NCI-H1417 (cell line): ENCODE data around the gene P3H1.
A peak's percentile ranks its signal among the peaks of the same experiment; 100 is the strongest.
"Not testable (repeated sequence)": the region's sequence is repeated elsewhere in the genome, so short reads cannot be mapped to it uniquely, and the experiment has no call there.

Experiments used
- DNase-seq, 3 experiments: peaks; one replicate each; lab custom pipeline; 2025; lab: John Stamatoyannopoulos, UW

The P3H1 gene

DNA sequence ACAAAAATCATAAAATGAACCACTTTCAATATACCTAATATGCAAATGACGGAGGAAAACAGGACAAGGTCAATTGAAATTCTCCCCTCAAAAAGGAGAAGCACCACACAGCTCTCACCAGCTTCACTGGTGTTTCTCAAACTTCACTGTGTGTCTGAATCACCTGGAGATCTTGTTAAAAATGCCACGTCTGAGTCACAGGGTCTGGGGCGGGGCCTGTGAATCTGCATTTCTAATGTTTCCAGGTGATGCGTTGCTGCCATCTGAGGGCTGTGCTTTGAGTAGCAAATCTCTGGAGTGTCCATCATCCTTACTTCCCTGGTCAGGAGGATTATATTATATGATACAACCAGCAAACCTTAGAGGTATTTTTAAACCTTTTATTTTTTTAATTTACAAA lies 35.8 kb downstream of the P3H1 start:
- DNase-seq = peak in 1 of 3 experiments; percentile 15

DNA sequence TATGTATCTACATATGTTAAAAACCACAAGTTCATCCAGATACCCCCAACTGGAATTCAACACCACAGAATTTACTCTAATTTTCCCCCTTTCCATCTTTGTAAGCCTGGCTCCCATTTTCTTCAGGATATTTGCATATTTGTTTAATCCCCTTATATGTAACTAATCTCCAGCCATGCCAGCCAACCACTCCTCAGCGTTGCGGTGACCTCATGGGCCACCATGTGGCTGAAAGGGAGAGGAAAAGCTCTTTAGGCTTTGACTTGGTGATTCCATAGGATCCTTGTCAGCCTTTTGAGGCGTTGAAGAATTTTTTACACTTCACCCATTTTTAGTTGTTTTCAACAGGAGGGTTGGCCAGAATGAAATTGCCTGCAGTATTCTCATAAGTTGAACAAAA lies 36.8 kb downstream of the P3H1 start:
- DNase-seq = no peak

DNA sequence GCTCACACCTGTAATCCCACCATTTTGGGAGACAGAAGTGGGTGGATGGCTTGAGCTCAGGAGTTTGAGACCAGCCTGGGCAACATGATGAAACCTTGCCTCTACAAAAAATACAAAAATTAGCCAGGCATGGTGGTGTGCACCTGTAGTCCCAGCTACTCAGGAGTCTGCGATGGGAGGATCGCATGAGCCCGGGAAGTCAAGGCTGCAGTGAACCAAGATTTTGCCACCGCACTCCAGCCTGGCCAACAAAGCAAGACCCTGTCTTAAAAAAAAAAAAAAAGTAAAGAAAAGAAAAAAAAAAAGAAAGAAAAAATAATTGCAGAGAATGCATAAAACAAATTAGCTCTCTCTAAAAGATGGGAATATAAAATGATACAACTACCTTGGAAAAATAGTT lies 41.0 kb downstream of the P3H1 start:
- not testable (repeated sequence) for DNase-seq

DNA sequence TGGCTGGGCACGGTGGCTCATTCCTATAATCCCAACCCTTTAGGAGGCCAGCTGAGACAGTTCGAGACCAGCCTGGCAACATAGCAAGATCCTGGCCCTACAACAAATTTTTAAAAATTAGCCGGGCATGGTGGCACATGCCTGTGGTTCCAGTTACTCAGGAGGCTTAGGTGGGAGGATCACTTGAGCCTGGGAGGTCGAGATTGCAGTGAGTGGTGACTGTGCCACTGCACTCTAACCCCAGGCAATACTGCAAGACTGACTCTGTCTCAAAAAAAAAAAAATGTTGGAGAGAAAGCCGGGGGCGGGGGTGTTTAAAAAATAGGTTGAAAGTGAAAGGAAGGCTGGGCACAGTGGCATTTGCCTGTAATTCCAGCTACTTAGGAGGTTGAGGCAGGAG lies 43.3 kb downstream of the P3H1 start:
- no peak for DNase-seq

DNA sequence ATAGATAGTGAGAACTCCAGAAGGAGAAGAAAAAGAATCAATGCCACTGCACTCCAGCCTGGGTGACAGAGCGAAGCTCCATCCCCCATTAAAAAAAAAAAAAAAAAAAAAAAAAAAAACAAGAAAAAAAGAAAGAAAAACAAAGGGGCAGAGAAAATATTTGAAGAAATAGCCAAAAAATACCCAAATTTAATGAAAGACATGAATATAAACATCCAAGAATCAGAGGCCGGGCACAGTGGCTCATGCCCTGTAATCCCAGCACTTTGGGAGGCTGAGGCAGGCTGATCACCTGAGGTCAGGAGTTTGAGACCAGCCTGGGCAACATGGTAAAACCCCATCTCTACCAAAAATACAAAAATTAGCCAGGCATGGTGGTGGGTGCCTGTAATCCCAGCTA lies 44.4 kb downstream of the P3H1 start:
- not testable (repeated sequence) for DNase-seq

DNA sequence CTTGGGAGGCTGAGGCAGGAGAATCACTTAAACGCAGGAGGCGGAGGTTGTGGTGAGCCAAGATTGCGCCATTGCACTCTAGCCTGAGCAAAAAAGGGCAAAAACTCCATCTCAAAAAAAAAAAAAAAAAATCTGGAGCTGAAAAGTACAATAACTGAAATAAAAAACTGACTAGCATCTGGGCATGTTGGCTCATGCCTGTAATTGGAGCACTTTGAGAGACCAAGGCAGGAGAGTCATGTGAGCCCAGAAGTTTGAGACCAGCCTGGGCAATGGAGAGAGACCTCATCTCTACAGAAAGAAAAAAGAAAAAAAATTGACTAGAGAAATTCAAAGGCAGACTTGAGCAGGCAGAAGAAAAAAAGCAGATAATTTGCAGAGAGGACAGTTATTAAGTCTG lies 44.9 kb downstream of the P3H1 start:
- DNase-seq = no peak

DNA sequence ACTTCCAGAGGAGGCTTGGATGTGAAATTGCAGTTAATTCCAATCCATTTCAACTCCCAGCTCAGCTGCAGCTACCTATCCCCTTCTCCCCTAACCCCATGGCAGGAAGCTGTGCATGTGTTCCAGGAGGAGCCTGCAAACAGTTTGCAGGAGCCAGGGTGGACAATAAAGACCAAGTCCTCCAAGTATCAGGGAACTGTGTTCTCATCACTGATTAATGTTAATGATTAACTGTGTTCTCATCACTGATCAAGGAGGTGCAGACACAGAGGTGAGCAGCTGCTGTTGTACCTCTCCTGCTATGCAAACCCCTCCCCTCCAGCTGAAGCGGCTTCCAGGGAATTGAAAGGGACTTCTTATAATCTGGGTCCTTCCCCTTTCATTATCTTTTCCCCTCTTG lies 46.0 kb downstream of the P3H1 start:
- no peak for DNase-seq

DNA sequence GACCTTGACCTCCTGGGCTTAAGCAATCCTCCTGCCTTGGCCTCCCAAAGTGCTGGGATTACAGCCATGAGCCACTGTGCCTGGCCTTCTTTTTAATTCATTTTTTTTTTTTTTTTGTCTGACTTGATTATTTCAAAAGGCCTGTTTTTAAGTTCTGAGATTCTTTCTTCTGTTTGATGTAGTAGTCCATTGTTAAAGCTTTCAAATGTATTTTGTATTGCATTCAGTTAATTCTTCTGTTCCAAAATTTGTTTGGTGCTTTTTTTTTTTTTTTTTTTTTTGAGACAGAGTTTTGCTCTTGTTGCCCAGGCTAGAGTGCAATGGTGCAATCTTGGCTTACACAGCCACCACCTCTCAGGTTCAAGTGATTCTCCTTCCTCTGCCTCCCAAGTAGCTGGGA lies 52.4 kb downstream of the P3H1 start:
- not testable (repeated sequence) for DNase-seq

DNA sequence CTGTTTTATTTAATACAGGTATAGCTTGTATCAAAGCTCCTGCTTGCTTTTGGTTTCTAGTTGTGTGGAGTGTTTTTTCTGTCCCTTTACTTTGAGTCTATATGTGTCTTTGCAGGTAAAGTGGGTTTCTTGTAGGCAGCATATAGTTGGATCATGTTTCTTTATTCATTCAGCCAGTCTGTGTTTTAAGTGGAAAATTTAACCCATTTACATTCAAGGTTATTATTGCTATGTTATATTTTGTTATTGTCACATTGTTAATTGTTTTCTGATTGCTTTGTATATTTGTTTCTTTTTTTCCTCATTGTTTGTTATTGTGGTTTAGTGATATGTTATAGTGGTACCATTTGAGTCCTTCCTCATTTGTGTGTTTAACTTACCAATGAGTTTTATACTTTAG lies 53.5 kb downstream of the P3H1 start:
- DNase-seq = no peak

DNA sequence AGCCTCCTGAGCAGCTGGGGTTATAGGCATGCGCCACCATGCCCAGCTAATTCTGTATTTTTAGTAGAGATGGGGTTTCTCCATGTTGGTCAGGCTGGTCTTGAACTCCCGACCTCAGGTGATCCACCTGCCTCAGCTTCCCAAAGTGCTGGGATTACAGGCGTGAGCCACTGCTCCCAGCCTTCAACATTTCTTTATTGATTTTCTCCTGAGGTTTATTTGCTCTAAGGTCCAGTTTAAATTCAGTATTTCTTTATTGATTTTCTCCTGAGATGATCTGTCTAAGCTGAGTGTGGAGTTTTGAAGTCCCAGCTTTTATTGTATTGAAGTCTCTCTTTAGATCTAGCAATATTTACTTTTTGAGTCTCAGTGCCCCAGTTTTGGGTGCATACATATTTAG lies 54.0 kb downstream of the P3H1 start:
- DNase-seq = not testable (repeated sequence)

DNA sequence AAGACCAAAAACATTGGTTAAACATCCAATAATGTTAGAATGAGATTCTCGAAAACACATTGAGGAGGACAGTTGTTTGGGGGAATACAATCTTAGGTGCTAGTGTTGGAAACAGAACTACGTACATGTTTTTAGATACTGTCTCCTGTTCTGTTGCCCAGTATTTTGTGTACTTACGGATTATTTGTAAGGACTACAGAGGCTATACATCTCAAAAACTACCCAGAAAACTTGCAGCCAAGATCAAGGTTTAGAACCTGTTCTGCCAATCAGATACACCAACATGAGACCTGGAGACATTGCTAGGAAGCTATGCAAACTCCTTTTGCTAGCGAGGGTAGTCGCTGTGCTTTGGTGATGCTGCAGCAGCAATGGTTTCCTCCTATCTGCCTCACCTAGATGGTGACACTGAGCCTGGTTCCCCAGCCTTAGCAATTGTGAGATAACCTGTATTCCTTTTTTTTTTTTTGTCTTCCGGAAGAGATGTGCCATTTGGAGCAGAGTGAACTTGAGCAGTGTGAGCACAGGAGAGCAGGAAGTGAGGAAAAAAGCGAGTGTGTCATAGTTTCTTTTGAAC lies 62.9 kb downstream of the P3H1 start:
- no peak for DNase-seq

DNA sequence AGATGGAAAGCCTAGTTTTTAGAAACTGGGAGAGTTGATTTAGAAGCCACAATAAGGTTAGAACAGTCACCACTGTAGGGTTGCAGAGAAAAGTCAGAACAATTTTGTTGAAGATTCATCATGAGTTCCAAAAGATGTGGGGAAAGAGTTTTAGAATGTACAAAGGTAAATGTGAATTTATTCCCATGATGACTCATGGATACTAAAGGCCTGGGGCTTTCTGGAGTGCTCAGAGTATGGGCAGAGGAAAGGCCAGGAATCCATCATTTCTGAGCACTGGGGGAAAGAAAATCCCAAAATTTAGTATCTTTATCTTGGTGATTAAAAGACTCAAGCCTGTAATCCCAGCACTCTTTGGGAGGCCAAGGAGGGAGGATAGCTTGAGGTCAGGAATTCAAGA lies 66.8 kb downstream of the P3H1 start:
- no peak for DNase-seq

DNA sequence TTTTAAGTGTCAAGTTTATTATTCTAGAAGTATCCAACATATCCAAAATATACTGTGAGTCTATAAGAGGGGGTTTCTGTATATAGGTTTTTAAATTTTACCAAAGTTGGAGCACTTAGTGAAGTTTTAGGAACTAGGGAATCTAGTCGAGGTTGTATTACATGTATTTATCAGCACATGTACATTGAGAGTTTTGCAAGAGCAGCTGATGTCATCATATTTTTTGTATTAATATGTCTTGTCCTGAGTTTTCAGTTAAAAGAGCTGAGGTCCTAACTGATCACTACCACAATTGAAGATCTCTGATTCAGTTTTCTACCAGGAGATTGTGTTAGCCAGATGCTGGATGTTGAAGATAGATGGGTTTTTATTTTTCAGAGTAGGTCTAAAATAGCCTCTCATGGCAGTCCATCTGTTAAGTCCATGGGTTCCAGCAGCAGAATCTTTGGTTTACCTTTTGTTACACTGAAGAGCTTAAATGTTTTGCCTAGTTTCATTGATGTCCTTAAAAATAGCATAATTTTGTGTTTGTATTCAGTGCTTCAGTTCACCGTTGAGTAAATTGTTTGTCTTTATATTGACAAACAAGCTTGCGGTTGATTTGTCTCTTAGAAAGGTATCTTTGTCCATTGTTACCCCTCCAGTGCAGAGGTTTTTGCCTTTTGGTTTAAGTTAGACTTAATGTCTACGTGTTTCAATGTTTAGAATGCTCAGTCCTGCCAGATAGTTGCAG lies 68.6 kb downstream of the P3H1 start:
- no peak for DNase-seq
